ENCODE results near the gene EXD3.
"Not testable (repeated sequence)": the region's sequence is repeated elsewhere in the genome, so short reads cannot be mapped to it uniquely, and the experiment has no call there.

The EXD3 gene

GRCh38 chr9:137390553-137391410, 32.2 kb downstream of the EXD3 start:
- DNase-seq, result no peak

- DNase-seq, result no peak
These were observed 33.6 kb downstream of the EXD3 start for GRCh38 chr9:137389428-137389746.

- no peak for DNase-seq
These were observed 34.2 kb downstream of the EXD3 start for GRCh38 chr9:137388589-137389427.

GRCh38 chr9:137387891-137388560, 34.9 kb downstream of the EXD3 start:
- DNase-seq, result no peak

GRCh38 chr9:137387114-137387890, 35.7 kb downstream of the EXD3 start:
- peak; percentile 61 for DNase-seq

GRCh38 chr9:137386507-137387113, 36.4 kb downstream of the EXD3 start:
- DNase-seq, result not testable (repeated sequence)

GRCh38 chr9:137385061-137385655, 37.8 kb downstream of the EXD3 start:
- DNase-seq, result no peak

- no peak for DNase-seq
These were observed 38.9 kb downstream of the EXD3 start for GRCh38 chr9:137383784-137384756.

GRCh38 chr9:137383081-137383783, 39.7 kb downstream of the EXD3 start:
- DNase-seq, result no peak

GRCh38 chr9:137382444-137383080, 40.4 kb downstream of the EXD3 start:
- DNase-seq, result no peak

- no peak for DNase-seq
These were observed 41.2 kb downstream of the EXD3 start for GRCh38 chr9:137381501-137382443.

- no peak for DNase-seq
These were observed 42.4 kb downstream of the EXD3 start for GRCh38 chr9:137380606-137381005.

GRCh38 chr9:137380171-137380570, 42.8 kb downstream of the EXD3 start:
- DNase-seq, result no peak

GRCh38 chr9:137379761-137380161, 43.2 kb downstream of the EXD3 start:
- no peak for DNase-seq

- not testable (repeated sequence) for DNase-seq
These were observed 44.1 kb downstream of the EXD3 start for GRCh38 chr9:137378688-137379410.

- no peak for DNase-seq
These were observed 46.6 kb downstream of the EXD3 start for GRCh38 chr9:137376386-137376785.

- no peak for DNase-seq
These were observed 47.5 kb downstream of the EXD3 start for GRCh38 chr9:137375321-137376058.

All from CD4-positive, alpha-beta T cell treated with Interleukin-12 subunit alpha and Interleukin-12 subunit beta, for 1 hour (primary cell).